H1 (cell line): ENCODE measurements around the gene PTH2R. TPM values are rescaled to one million over a fixed set of nuclear protein-coding genes. Genes with fewer than 3 reads are reported as not detected.

Source experiments
- FOSL1 ChIP-seq: IDR thresholded peaks from 2 replicates; pipeline ENCODE4 v1.6.1; 2011; ENCODE audit warnings: mild to moderate bottlenecking, low read depth, low read length, moderate library complexity; ENCODE audit not compliant: insufficient read depth
- GABPA ChIP-seq: IDR thresholded peaks from 2 replicates; pipeline ENCODE4 v1.6.1; 2011; ENCODE audit warnings: mild to moderate bottlenecking, low read length, moderate library complexity, borderline replicate concordance; ENCODE audit not compliant: insufficient read depth
- GTF2F1 ChIP-seq: IDR thresholded peaks from 2 replicates; pipeline ENCODE4 v1.6.1; 2012; ENCODE audit warnings: low read depth, low read length, improper control_type of control experiment, borderline replicate concordance
- NRF1 ChIP-seq: IDR thresholded peaks from 2 replicates; pipeline ENCODE4 v1.6.1; 2011; ENCODE audit warnings: mild to moderate bottlenecking, low read depth, low read length, improper control_type of control experiment
- SIRT6 ChIP-seq: IDR thresholded peaks from one replicate; pipeline ENCODE4 v1.7.1; 2012; ENCODE audit warnings: low read length, inconsistent platforms
- polyA plus RNA-seq, 7 experiments: library from polyadenylated mRNA; depleted of rRNA in 3 of 7; stranded (reverse) in 5 of 7; unstranded in 2 of 7; fragments of >200 nt in 5 of 7; fragments of 200-250 nt in 2 of 7; gene quantifications; 1 replicate in 5 of 7; 2 replicates in 1 of 7; 4 replicates in 1 of 7; pipeline versions ENCODE4 v1.2.1 to v1.2.3, GENCODE V29; 2011 to 2013; ENCODE audit warnings: missing spikeins in 2 of 7, mixed read lengths in 2 of 7
- total RNA-seq: library from RNA; stranded (reverse); fragmentation: NEBNext Ultra II Directional; extraction: Animal tissue kit (Norgen Biotek cat#: 25700); gene quantifications from 2 replicates; pipeline ENCODE4 v1.2.1, GENCODE V29; 2021

PTH2R gene
- total and polyA plus RNA-seq, 2 of the 8 experiments (the other 6 are each of a cell fraction or from before 2014, with no cell fraction given) = 0.19 to 0.38 TPM

GRCh38 chr2:208511016-208511415 is 104.4 kb downstream of the PTH2R start (continued):
- TF ChIP-seq FOSL1 = no peak
- no peak for TF ChIP-seq GABPA
- no peak for TF ChIP-seq GTF2F1
- TF ChIP-seq NRF1 = no peak
- TF ChIP-seq SIRT6 = no peak
